WTC11 (cell line): ENCODE data around the gene SEMA4D. TPM values are rescaled to one million over a fixed set of nuclear protein-coding genes. Genes with fewer than 3 reads are reported as not detected.

Experiments
- ATAC-seq: fragments of 200-7000 bp; cut with Tn5 transposase; 2 replicates; pipeline ENCODE4 v1.10.0; 2021; ENCODE audit warnings: mild to moderate bottlenecking, moderate library complexity
- Bru-seq: library from RNA; stranded (reverse); fragments of 400-500 nt; gene quantifications from one replicate; lab custom pipeline; 2021; lab: Mats Ljungman, UMichigan
- CTCF ChIA-PET: fragments of 300-600 bp; sonication (Branson Sonifier 250); formaldehyde crosslinking; loops from one replicate; lab custom pipeline; 2021; ENCODE audit warnings: antibody characterized with exemption; lab: Charles Lee
- POLR2A ChIA-PET: fragments of 350-600 bp; sonication (Branson Sonifier 250); formaldehyde crosslinking; loops from one replicate; lab custom pipeline; 2021; ENCODE audit warnings: antibody characterized with exemption; lab: Charles Lee
- DNase-seq: peaks from one replicate; pipeline ENCODE4 v3.0.0; 2021; ENCODE audit warnings: low spot score
- H3K27ac Mint-ChIP-seq: 2 replicates; pipeline ENCODE4 v1.8.0; 2021; ENCODE audit warnings: mixed read lengths
- H3K27me3 Mint-ChIP-seq: 2 replicates; pipeline ENCODE4 v1.8.0; 2021; ENCODE audit warnings: low read depth, mild to moderate bottlenecking, moderate library complexity, mixed read lengths
- H3K36me3 Mint-ChIP-seq: 2 replicates; pipeline ENCODE4 v1.8.0; 2021; ENCODE audit warnings: mixed read lengths
- H3K4me1 Mint-ChIP-seq: 2 replicates; pipeline ENCODE4 v1.8.0; 2022; ENCODE audit warnings: mixed read lengths
- H3K4me3 Mint-ChIP-seq: 2 replicates; pipeline ENCODE4 v1.8.0; 2021; ENCODE audit warnings: mild to moderate bottlenecking, moderate library complexity, mixed read lengths
- H3K9me3 Mint-ChIP-seq: 2 replicates; pipeline ENCODE4 v1.8.0; 2021; ENCODE audit warnings: mixed read lengths
- FOXK1 ChIP-seq: sonication (generic); formaldehyde crosslinking; IDR thresholded peaks from 2 replicates; pipeline ENCODE4 v1.8.0; 2022; ENCODE audit warnings: mild to moderate bottlenecking, moderate library complexity, missing genetic modification reagents
- GABPB1 ChIP-seq: sonication (generic); formaldehyde crosslinking; IDR thresholded peaks from 2 replicates; pipeline ENCODE4 v1.8.1; 2023; ENCODE audit warnings: mild to moderate bottlenecking, missing genetic modification reagents
- GTF2I ChIP-seq: fragments of 250-450 bp; sonication (Bioruptor Pico); conservative IDR thresholded peaks from 2 replicates; pipeline ENCODE4 v1.4.0; 2021; ENCODE audit warnings: mild to moderate bottlenecking
- MXD4 ChIP-seq: fragments of 250-450 bp; sonication (Bioruptor Pico); IDR thresholded peaks from 2 replicates; pipeline ENCODE4 v1.8.0; 2021; ENCODE audit warnings: mild to moderate bottlenecking, moderate library complexity, borderline replicate concordance
- NR1H2 ChIP-seq: sonication (generic); formaldehyde crosslinking; IDR thresholded peaks from 2 replicates; pipeline ENCODE4 v1.9.0; 2021; ENCODE audit warnings: mild to moderate bottlenecking, moderate library complexity, missing genetic modification reagents
- NR3C1 ChIP-seq: sonication (generic); formaldehyde crosslinking; conservative IDR thresholded peaks from 2 replicates; pipeline ENCODE4 v1.8.1; 2023; ENCODE audit warnings: low read depth, mild to moderate bottlenecking, missing genetic modification reagents
- PRRX2 ChIP-seq: fragments of 250-450 bp; sonication (Bioruptor Pico); IDR thresholded peaks from 2 replicates; pipeline ENCODE4 v1.8.0; 2021; ENCODE audit warnings: mild to moderate bottlenecking
- RELA ChIP-seq: sonication (generic); formaldehyde crosslinking; IDR thresholded peaks from 2 replicates; pipeline ENCODE4 v1.8.1; 2022; ENCODE audit warnings: missing genetic modification reagents, mild to moderate bottlenecking, borderline replicate concordance
- SP1 ChIP-seq: sonication (generic); formaldehyde crosslinking; conservative IDR thresholded peaks from 2 replicates; pipeline ENCODE4 v1.8.1; 2022; ENCODE audit warnings: missing genetic modification reagents
- long read RNA-seq, 3 experiments: library from RNA in 1 of 3; library from capped mRNA in 1 of 3; library from polyadenylated mRNA in 1 of 3; unstranded in 2 of 3; stranded (forward) in 1 of 3; transcript quantifications; one replicate each; pipeline ENCODE4 v2.0.0, GENCODE V29; 2021
- total RNA-seq: library from RNA; stranded (reverse); gene quantifications from 3 replicates; pipeline ENCODE4 v1.2.3, GENCODE V29; 2021
- TF ChIP-seq, protein P1 (sequence below): fragments of 250-450 bp; sonication (Bioruptor Pico); IDR thresholded peaks from 2 replicates; pipeline ENCODE4 v1.8.0; 2021; ENCODE audit warnings: mild to moderate bottlenecking
- TF ChIP-seq, protein P2 (sequence below): sonication (generic); formaldehyde crosslinking; IDR thresholded peaks from 2 replicates; pipeline ENCODE4 v1.8.1; 2023; ENCODE audit warnings: mild to moderate bottlenecking, missing genetic modification reagents
- TF ChIP-seq, protein P3 (sequence below): fragments of 250-450 bp; sonication (Bioruptor Pico); conservative IDR thresholded peaks from 2 replicates; pipeline ENCODE4 v1.9.0; 2021; ENCODE audit warnings: mild to moderate bottlenecking
- TF ChIP-seq, protein P4 (sequence below): fragments of 250-450 bp; sonication (Bioruptor Pico); IDR thresholded peaks from 2 replicates; pipeline ENCODE4 v1.9.0; 2021; ENCODE audit warnings: mild to moderate bottlenecking, borderline replicate concordance
- TF ChIP-seq, protein P5 (sequence below): sonication (generic); formaldehyde crosslinking; IDR thresholded peaks from 2 replicates; pipeline ENCODE4 v1.8.0; 2022; ENCODE audit warnings: mild to moderate bottlenecking, missing genetic modification reagents
- TF ChIP-seq, protein P6 (sequence below): sonication (generic); formaldehyde crosslinking; IDR thresholded peaks from 2 replicates; pipeline ENCODE4 v1.8.1; 2022; ENCODE audit warnings: missing genetic modification reagents, borderline replicate concordance

SEMA4D gene, protein sequence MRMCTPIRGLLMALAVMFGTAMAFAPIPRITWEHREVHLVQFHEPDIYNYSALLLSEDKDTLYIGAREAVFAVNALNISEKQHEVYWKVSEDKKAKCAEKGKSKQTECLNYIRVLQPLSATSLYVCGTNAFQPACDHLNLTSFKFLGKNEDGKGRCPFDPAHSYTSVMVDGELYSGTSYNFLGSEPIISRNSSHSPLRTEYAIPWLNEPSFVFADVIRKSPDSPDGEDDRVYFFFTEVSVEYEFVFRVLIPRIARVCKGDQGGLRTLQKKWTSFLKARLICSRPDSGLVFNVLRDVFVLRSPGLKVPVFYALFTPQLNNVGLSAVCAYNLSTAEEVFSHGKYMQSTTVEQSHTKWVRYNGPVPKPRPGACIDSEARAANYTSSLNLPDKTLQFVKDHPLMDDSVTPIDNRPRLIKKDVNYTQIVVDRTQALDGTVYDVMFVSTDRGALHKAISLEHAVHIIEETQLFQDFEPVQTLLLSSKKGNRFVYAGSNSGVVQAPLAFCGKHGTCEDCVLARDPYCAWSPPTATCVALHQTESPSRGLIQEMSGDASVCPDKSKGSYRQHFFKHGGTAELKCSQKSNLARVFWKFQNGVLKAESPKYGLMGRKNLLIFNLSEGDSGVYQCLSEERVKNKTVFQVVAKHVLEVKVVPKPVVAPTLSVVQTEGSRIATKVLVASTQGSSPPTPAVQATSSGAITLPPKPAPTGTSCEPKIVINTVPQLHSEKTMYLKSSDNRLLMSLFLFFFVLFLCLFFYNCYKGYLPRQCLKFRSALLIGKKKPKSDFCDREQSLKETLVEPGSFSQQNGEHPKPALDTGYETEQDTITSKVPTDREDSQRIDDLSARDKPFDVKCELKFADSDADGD
- total RNA-seq (60.5 to 67.8 TPM (median 65.2 TPM) in 3 replicates), Bru-seq, nascent RNA (percentile 69 among the genes with signal in this experiment)
- long read RNA-seq, experiment 1, full-length matches to known transcripts = 63 of 191 reads
- long read RNA-seq, experiment 1, partial matches to known transcripts = 48 of 191 reads
- long read RNA-seq, experiment 1, other reads (novel, unspliced or antisense) = 80 of 191 reads
- long read RNA-seq, experiment 2, full-length matches to known transcripts = 4 of 40 reads
- long read RNA-seq, experiment 2, partial matches to known transcripts = 8 of 40 reads
- long read RNA-seq, experiment 2, other reads (novel, unspliced or antisense) = 28 of 40 reads
- long read RNA-seq, experiment 3 = 0 reads

DNA sequence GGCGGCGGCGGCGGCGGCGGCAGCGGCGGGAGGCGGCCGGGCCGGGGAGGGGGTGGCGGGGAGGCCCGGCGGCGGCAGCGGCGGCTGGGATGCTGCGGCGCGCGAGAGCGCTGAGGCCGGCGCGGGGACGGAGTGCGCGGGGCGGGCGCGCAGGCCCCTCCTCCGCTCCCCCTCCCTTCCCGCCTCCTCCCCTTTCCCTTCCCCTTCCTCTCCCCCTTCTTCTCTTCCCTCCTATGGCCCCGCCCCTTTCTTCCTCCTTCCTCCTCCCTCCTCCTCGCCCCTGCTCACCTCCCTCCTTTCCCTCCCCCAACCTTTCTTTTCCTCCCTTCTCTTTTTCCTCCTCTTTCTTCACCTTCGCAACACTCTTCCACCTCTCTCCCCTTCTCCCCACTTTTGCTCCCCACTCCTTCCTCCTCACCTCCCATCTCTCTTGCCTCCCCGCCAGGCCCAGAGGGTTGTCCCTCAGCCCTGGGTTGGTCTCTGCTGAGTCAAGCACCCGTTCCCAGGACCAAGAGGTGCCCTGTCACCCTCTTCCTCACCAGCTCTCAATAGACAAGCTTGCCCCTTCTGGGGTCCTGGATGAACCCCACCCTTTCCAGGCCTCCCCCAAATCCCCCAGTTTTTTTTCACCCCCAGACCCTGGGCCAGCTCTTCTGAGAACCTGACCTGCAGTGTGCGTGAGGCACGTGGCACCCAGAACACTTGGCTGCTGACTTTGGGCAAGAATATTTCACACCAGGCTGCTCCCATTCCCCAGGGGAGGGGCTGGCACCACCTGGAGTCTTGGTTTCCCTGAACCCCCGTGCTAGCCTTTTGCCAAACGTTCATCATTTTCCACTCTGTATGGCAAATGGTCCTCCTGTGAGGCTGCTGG, at the start of gene SEMA4D:
SEMA4D (minus strand) TSS at position 136 of the 874 bp plus-strand sequence. CDS start 92,657 bp downstream, outside the sequence.
- DNase-seq = peak; percentile 79
- Mint-ChIP-seq H3K9me3 (no peaks in the 10 kb centered on the region), H3K27ac (peak within 1 kb of the TSS; percentile 60), H3K27me3 (no peaks in the 10 kb centered on the region), H3K4me1 (peaks cover 60% of the 10 kb centered on the region), H3K36me3 (no peaks in the 10 kb centered on the region), H3K4me3 (peak within 1 kb of the TSS; percentile 80)
- ChIA-PET CTCF (interaction anchor here (0.7 kb wide), 1 partner anchor 69 kb away, joined by 4 read pairs; no protein-coding TSS in a partner anchor), POLR2A (no interaction called here)
- TF ChIP-seq, protein P1, sequence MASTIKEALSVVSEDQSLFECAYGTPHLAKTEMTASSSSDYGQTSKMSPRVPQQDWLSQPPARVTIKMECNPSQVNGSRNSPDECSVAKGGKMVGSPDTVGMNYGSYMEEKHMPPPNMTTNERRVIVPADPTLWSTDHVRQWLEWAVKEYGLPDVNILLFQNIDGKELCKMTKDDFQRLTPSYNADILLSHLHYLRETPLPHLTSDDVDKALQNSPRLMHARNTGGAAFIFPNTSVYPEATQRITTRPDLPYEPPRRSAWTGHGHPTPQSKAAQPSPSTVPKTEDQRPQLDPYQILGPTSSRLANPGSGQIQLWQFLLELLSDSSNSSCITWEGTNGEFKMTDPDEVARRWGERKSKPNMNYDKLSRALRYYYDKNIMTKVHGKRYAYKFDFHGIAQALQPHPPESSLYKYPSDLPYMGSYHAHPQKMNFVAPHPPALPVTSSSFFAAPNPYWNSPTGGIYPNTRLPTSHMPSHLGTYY = no peak
- TF ChIP-seq SP1 (CRISPR knock-in tag) = 0 out of 2 replicates have a peak, but pooled peaks have one; percentile 38
- peak; percentile 69 for ATAC-seq

DNA sequence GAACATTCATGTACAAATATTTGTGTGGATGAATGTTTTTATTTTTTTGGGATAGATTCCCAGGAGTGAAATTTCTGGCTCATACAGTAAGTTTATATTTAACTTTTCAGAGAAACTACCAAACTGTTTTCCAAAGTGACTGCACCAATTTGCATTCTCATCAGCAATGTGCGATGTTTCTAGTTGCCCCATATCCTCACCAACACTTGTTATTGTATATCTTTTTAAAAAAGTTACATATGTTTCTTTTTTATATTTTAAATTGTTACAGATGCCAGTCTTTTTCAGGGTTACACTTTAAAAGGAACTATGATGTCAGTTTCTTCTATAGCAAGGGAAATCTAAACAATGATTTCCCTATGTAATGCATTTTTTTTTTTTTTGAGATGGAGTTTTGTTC, 49.1 kb upstream of the SEMA4D start:
- Mint-ChIP-seq H3K4me1 (peaks cover 28% of the 10 kb centered on the region), H3K27ac (no peak overlapping the region), H3K4me3 (no peak overlapping the region), H3K9me3 (peaks cover 24% of the 10 kb centered on the region), H3K27me3 (peaks cover 3% of the 10 kb centered on the region; the same call in 1 of the 2 replicates), H3K36me3 (peaks cover 18% of the 10 kb centered on the region)
- CTCF ChIA-PET = no interaction called here
- DNase-seq (no peak), ATAC-seq (no peak)
- POLR2A ChIA-PET = no interaction called here
- TF ChIP-seq MXD4 (CRISPR knock-in tag) = no peak
- TF ChIP-seq, protein P2, sequence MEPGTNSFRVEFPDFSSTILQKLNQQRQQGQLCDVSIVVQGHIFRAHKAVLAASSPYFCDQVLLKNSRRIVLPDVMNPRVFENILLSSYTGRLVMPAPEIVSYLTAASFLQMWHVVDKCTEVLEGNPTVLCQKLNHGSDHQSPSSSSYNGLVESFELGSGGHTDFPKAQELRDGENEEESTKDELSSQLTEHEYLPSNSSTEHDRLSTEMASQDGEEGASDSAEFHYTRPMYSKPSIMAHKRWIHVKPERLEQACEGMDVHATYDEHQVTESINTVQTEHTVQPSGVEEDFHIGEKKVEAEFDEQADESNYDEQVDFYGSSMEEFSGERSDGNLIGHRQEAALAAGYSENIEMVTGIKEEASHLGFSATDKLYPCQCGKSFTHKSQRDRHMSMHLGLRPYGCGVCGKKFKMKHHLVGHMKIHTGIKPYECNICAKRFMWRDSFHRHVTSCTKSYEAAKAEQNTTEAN (CRISPR knock-in tag) = no peak
- TF ChIP-seq GABPB1 (CRISPR knock-in tag) = no peak
- no peak for TF ChIP-seq FOXK1
- TF ChIP-seq, protein P3, sequence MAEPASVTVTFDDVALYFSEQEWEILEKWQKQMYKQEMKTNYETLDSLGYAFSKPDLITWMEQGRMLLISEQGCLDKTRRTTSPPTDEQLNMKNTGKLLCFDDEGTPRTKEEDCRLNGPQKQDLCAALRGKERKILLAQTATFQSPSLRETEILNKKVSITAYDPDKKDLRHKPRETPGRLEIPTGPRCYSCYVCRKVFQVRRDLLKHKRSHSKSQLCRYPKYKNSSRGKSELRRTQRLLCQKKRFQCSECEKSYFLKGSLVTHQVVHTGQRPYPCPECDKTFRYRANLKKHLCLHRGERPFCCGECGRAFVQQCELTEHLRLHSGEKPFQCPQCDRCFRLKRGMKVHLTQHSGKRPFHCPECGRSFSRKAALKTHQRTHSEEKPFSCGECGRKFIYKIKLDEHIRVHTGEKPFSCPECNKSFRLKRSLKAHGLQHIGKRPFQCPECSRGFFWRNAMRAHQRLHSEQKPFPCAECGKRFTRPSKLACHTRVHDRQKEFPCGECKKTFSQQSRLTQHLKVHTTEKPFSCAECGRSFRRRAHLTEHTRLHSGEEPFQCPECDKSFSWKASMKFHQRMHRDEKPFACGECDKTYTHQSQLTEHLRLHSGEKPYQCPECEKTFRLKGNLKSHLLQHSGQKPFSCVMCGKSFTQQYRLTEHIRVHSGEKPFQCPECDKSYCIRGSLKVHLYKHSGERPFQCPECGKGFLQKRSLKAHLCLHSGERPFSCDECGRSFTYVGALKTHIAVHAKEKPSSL (CRISPR knock-in tag) = no peak
- TF ChIP-seq PRRX2 (CRISPR knock-in tag) = no peak
- TF ChIP-seq NR1H2 = no peak
- TF ChIP-seq GTF2I (CRISPR knock-in tag) = no peak
- TF ChIP-seq, protein P4, sequence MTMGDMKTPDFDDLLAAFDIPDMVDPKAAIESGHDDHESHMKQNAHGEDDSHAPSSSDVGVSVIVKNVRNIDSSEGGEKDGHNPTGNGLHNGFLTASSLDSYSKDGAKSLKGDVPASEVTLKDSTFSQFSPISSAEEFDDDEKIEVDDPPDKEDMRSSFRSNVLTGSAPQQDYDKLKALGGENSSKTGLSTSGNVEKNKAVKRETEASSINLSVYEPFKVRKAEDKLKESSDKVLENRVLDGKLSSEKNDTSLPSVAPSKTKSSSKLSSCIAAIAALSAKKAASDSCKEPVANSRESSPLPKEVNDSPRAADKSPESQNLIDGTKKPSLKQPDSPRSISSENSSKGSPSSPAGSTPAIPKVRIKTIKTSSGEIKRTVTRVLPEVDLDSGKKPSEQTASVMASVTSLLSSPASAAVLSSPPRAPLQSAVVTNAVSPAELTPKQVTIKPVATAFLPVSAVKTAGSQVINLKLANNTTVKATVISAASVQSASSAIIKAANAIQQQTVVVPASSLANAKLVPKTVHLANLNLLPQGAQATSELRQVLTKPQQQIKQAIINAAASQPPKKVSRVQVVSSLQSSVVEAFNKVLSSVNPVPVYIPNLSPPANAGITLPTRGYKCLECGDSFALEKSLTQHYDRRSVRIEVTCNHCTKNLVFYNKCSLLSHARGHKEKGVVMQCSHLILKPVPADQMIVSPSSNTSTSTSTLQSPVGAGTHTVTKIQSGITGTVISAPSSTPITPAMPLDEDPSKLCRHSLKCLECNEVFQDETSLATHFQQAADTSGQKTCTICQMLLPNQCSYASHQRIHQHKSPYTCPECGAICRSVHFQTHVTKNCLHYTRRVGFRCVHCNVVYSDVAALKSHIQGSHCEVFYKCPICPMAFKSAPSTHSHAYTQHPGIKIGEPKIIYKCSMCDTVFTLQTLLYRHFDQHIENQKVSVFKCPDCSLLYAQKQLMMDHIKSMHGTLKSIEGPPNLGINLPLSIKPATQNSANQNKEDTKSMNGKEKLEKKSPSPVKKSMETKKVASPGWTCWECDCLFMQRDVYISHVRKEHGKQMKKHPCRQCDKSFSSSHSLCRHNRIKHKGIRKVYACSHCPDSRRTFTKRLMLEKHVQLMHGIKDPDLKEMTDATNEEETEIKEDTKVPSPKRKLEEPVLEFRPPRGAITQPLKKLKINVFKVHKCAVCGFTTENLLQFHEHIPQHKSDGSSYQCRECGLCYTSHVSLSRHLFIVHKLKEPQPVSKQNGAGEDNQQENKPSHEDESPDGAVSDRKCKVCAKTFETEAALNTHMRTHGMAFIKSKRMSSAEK (CRISPR knock-in tag) = no peak
- TF ChIP-seq, protein P5, sequence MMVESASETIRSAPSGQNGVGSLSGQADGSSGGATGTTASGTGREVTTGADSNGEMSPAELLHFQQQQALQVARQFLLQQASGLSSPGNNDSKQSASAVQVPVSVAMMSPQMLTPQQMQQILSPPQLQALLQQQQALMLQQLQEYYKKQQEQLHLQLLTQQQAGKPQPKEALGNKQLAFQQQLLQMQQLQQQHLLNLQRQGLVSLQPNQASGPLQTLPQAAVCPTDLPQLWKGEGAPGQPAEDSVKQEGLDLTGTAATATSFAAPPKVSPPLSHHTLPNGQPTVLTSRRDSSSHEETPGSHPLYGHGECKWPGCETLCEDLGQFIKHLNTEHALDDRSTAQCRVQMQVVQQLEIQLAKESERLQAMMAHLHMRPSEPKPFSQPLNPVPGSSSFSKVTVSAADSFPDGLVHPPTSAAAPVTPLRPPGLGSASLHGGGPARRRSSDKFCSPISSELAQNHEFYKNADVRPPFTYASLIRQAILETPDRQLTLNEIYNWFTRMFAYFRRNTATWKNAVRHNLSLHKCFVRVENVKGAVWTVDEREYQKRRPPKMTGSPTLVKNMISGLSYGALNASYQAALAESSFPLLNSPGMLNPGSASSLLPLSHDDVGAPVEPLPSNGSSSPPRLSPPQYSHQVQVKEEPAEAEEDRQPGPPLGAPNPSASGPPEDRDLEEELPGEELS = no peak
- TF ChIP-seq NR3C1 = no peak
- no peak for TF ChIP-seq RELA (CRISPR knock-in tag)
- TF ChIP-seq, protein P6, sequence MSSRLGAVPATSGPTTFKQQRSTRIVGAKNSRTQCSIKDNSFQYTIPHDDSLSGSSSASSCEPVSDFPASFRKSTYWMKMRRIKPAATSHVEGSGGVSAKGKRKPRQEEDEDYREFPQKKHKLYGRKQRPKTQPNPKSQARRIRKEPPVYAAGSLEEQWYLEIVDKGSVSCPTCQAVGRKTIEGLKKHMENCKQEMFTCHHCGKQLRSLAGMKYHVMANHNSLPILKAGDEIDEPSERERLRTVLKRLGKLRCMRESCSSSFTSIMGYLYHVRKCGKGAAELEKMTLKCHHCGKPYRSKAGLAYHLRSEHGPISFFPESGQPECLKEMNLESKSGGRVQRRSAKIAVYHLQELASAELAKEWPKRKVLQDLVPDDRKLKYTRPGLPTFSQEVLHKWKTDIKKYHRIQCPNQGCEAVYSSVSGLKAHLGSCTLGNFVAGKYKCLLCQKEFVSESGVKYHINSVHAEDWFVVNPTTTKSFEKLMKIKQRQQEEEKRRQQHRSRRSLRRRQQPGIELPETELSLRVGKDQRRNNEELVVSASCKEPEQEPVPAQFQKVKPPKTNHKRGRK (CRISPR knock-in tag) = no peak
